Mesenchymal stem cell (in vitro differentiated cells and primary cell): Measurements from ENCODE around the gene DRC3.

Source experiments
- DNase-seq: peaks from one replicate; pipeline ENCODE4 v3.0.0-alpha.2; 2013
- H2AFZ ChIP-seq: one replicate; pipeline ENCODE4 v1.6.1; 2013; ENCODE audit warnings: low read depth, mild to moderate bottlenecking, control low read depth, inconsistent platforms, low read length, moderate library complexity
- H2AK5ac ChIP-seq: 2 replicates; pipeline ENCODE4 v1.6.1; 2013; ENCODE audit warnings: low read length, moderate library complexity, mild to moderate bottlenecking, inconsistent platforms; ENCODE audit not compliant: severe bottlenecking
- H2BK120ac ChIP-seq: one replicate; pipeline ENCODE4 v1.6.1; 2013; ENCODE audit warnings: low read depth, mild to moderate bottlenecking, inconsistent platforms, low read length, moderate library complexity
- H2BK12ac ChIP-seq, 2 experiments: one replicate each; pipeline ENCODE4 v1.6.1; 2013; ENCODE audit warnings: inconsistent platforms in 2 of 2, low read length in 2 of 2, mild to moderate bottlenecking in 2 of 2, moderate library complexity in 2 of 2, control low read depth in 1 of 2
- H2BK15ac ChIP-seq: one replicate; pipeline ENCODE4 v1.6.1; 2013; ENCODE audit warnings: mild to moderate bottlenecking, low read depth, inconsistent platforms; ENCODE audit not compliant: poor library complexity, severe bottlenecking
- H2BK5ac ChIP-seq: 2 replicates; pipeline ENCODE4 v1.6.1; 2013; ENCODE audit warnings: low read depth, mild to moderate bottlenecking, low read length, control low read depth, inconsistent platforms; ENCODE audit not compliant: poor library complexity, severe bottlenecking
- H3K14ac ChIP-seq, 2 experiments: one replicate each; pipeline ENCODE4 v1.6.1; 2013; ENCODE audit warnings: inconsistent platforms in 2 of 2, low read length in 2 of 2, control low read depth in 1 of 2, mild to moderate bottlenecking in 1 of 2, moderate library complexity in 1 of 2
- H3K18ac ChIP-seq, 2 experiments: one replicate each; pipeline ENCODE4 v1.6.1; 2013; ENCODE audit warnings: inconsistent platforms in 2 of 2, low read length in 2 of 2, control low read depth in 1 of 2, low read depth in 1 of 2, mild to moderate bottlenecking in 1 of 2
- H3K23ac ChIP-seq, 2 experiments: one replicate each; pipeline ENCODE4 v1.6.1; 2013; ENCODE audit warnings: inconsistent platforms in 2 of 2, low read length in 2 of 2, mild to moderate bottlenecking in 2 of 2, moderate library complexity in 2 of 2, control low read depth in 1 of 2
- H3K27ac ChIP-seq: 2 replicates; pipeline ENCODE4 v1.5.1; 2013; ENCODE audit warnings: mild to moderate bottlenecking, moderate library complexity, low read length, control low read depth, inconsistent platforms; ENCODE audit not compliant: poor library complexity, severe bottlenecking
- H3K27me3 ChIP-seq, 2 experiments: 2 replicates each; pipeline versions ENCODE4 v1.6.1 to v1.7.0; 2013; ENCODE audit warnings: low read length in 2 of 2, mild to moderate bottlenecking in 2 of 2, moderate library complexity in 2 of 2, control low read depth in 1 of 2, inconsistent platforms in 1 of 2; ENCODE audit not compliant: control insufficient read depth in 1 of 2, insufficient read depth in 1 of 2
- H3K36me3 ChIP-seq, 2 experiments: 2 replicates each; pipeline versions ENCODE4 v1.6.1 to v1.7.0; 2013; ENCODE audit warnings: low read length in 2 of 2, control low read depth in 1 of 2, inconsistent platforms in 1 of 2, low read depth in 1 of 2, mild to moderate bottlenecking in 1 of 2; ENCODE audit not compliant: insufficient read depth in 2 of 2, control insufficient read depth in 1 of 2
- H3K4ac ChIP-seq, 2 experiments: one replicate each; pipeline ENCODE4 v1.6.1; 2013; ENCODE audit warnings: inconsistent platforms in 2 of 2, low read length in 2 of 2, mild to moderate bottlenecking in 2 of 2, moderate library complexity in 2 of 2, control low read depth in 1 of 2, low read depth in 1 of 2
- H3K4me1 ChIP-seq: 2 replicates; pipeline ENCODE4 v1.6.1; 2013; ENCODE audit warnings: low read depth, low read length, control low read depth; ENCODE audit not compliant: control insufficient read depth, insufficient read depth
- H3K4me2 ChIP-seq: 2 replicates; pipeline ENCODE4 v1.6.1; 2013; ENCODE audit warnings: low read length, mild to moderate bottlenecking, inconsistent platforms; ENCODE audit not compliant: poor library complexity, severe bottlenecking
- H3K4me3 ChIP-seq, 2 experiments: 2 replicates each; pipeline versions ENCODE4 v1.5.1 to v1.7.0; 2013; ENCODE audit warnings: low read length in 2 of 2, mild to moderate bottlenecking in 2 of 2, control low read depth in 1 of 2, low read depth in 1 of 2; ENCODE audit not compliant: insufficient read depth in 1 of 2
- H3K79me1 ChIP-seq: replicated peaks from 2 replicates; pipeline ENCODE4 v1.6.1; 2013; ENCODE audit warnings: mild to moderate bottlenecking, control low read depth, low read length, inconsistent platforms; ENCODE audit not compliant: poor library complexity, severe bottlenecking
- H3K9ac ChIP-seq: 2 replicates; pipeline ENCODE4 v1.7.0; 2013; ENCODE audit warnings: mild to moderate bottlenecking, low read length, moderate library complexity
- H3K9me3 ChIP-seq: 2 replicates; pipeline ENCODE4 v1.7.0; 2013; ENCODE audit warnings: mild to moderate bottlenecking, low read length; ENCODE audit not compliant: control insufficient read depth
- H4K8ac ChIP-seq: one replicate; pipeline ENCODE4 v1.6.1; 2013; ENCODE audit warnings: inconsistent platforms, mild to moderate bottlenecking, low read length, moderate library complexity
- H4K91ac ChIP-seq: one replicate; pipeline ENCODE4 v1.6.1; 2013; ENCODE audit warnings: mild to moderate bottlenecking, low read length, inconsistent platforms
- WGBS: methylation state at CpG from one replicate; pipeline ENCODE4 v1.1.7; 2013; ENCODE audit warnings: mixed read lengths; 5-methylcytosine and 5-hydroxymethylcytosine counted together

Gene DRC3

GRCh38 chr17:17926036-17926435 lies 46.6 kb upstream of the DRC3 start:
- no peak overlapping the region for H3K4ac ChIP-seq
- no peaks in the 10 kb centered on the region for H3K27me3 ChIP-seq
- H2BK15ac ChIP-seq, result no peak overlapping the region
- H2BK5ac ChIP-seq, result no peak overlapping the region
- H3K4me2 ChIP-seq, result no peak overlapping the region
- peaks cover 15% of the 10 kb centered on the region for H3K79me1 ChIP-seq
- no peak overlapping the region for H3K18ac ChIP-seq
- H4K91ac ChIP-seq, result no peak overlapping the region
- H3K4me1 ChIP-seq, result peaks cover 29% of the 10 kb centered on the region
- H3K23ac ChIP-seq, result no peak overlapping the region
- no peak overlapping the region for H2BK120ac ChIP-seq
- 84% methylated on average over 4 of the region's 4 CpGs for WGBS
- no peak overlapping the region for H2AFZ ChIP-seq
- no peak overlapping the region for H4K8ac ChIP-seq
- no peak overlapping the region for H3K4me3 ChIP-seq
- H3K9me3 ChIP-seq, result no peaks in the 10 kb centered on the region
- no peak overlapping the region for H2AK5ac ChIP-seq
- H2BK12ac ChIP-seq, result no peak overlapping the region
- peaks cover 0 to 4% of the 10 kb centered on the region in 2 experiments for H3K36me3 ChIP-seq
- no peak overlapping the region for H3K9ac ChIP-seq
- no peak overlapping the region for H3K27ac ChIP-seq
- no peak overlapping the region for H3K14ac ChIP-seq
- no peak for DNase-seq

GRCh38 chr17:17926840-17927449 lies 45.7 kb upstream of the DRC3 start:
- Histone ChIP-seq H2BK120ac (no peak overlapping the region), H3K4me1 (peaks cover 22% of the 10 kb centered on the region), H3K23ac (no peak overlapping the region), H2BK15ac (no peak overlapping the region), H3K79me1 (peaks cover 20% of the 10 kb centered on the region), H4K8ac (no peak overlapping the region), H3K36me3 (peaks cover 0 to 4% of the 10 kb centered on the region in 2 experiments), H2AK5ac (no peak overlapping the region), H3K9ac (no peak overlapping the region), H3K4me2 (no peak overlapping the region), H3K27ac (no peak overlapping the region), H2AFZ (no peak overlapping the region), H4K91ac (no peak overlapping the region), H3K4me3 (no peak overlapping the region), H3K27me3 (no peaks in the 10 kb centered on the region), H3K4ac (no peak overlapping the region), H2BK12ac (no peak overlapping the region), H3K14ac (no peak overlapping the region), H3K18ac (no peak overlapping the region), H2BK5ac (no peak overlapping the region), H3K9me3 (no peaks in the 10 kb centered on the region)
- 85% methylated on average over 5 of the region's 5 CpGs for WGBS
- no peak for DNase-seq

GRCh38 chr17:17928398-17929287 lies 44.0 kb upstream of the DRC3 start:
- Histone ChIP-seq H3K27me3 (no peaks in the 10 kb centered on the region), H2BK120ac (no peak overlapping the region), H3K79me1 (peaks cover 22% of the 10 kb centered on the region), H2AFZ (no peak overlapping the region), H3K36me3 (peaks cover 0 to 4% of the 10 kb centered on the region in 2 experiments), H3K4me1 (peaks cover 12% of the 10 kb centered on the region), H2AK5ac (peak overlapping the region; percentile 26), H3K14ac (peak overlapping the region in 1 of 2 experiments; percentile 2), H3K9ac (no peak overlapping the region), H3K4me2 (no peak overlapping the region), H3K4me3 (no peak overlapping the region), H4K8ac (no peak overlapping the region), H4K91ac (peak overlapping the region; percentile 19), H3K9me3 (no peaks in the 10 kb centered on the region), H2BK15ac (no peak overlapping the region), H3K23ac (no peak overlapping the region), H3K4ac (peak overlapping the region in 1 of 2 experiments; percentile 24), H3K27ac (no peak overlapping the region), H3K18ac (peak overlapping the region in 1 of 2 experiments; percentile 60), H2BK12ac (peak overlapping the region in 1 of 2 experiments; percentile 3), H2BK5ac (no peak overlapping the region)
- 66% methylated on average over 11 of the region's 12 CpGs for WGBS
- no peak for DNase-seq

- Histone ChIP-seq H2AK5ac (no peak overlapping the region), H3K18ac (no peak overlapping the region), H3K27me3 (no peaks in the 10 kb centered on the region), H4K8ac (no peak overlapping the region), H3K23ac (no peak overlapping the region), H3K9ac (no peak overlapping the region), H4K91ac (no peak overlapping the region), H3K79me1 (peaks cover 21% of the 10 kb centered on the region), H2AFZ (no peak overlapping the region), H3K27ac (no peak overlapping the region), H3K14ac (no peak overlapping the region), H3K4ac (no peak overlapping the region), H3K4me2 (no peak overlapping the region), H2BK12ac (no peak overlapping the region), H3K9me3 (no peaks in the 10 kb centered on the region), H2BK15ac (no peak overlapping the region), H2BK5ac (no peak overlapping the region), H3K4me1 (peaks cover 10% of the 10 kb centered on the region), H3K4me3 (no peak overlapping the region), H2BK120ac (no peak overlapping the region), H3K36me3 (peaks cover 0 to 4% of the 10 kb centered on the region in 2 experiments)
- no peak for DNase-seq
- 85% methylated on average over 1 of the region's 2 CpGs for WGBS
Measured at GRCh38 chr17:17929655-17930380, 42.8 kb upstream of the DRC3 start.
